B cell (primary cell): ENCODE data around the gene CHD2.
A peak's percentile ranks its signal among the peaks of the same experiment; 100 is the strongest.

Source experiments
- CTCF ChIP-seq: fragments of 200-600 bp; IDR thresholded peaks from one replicate; pipeline ENCODE4 v1.8.0; 2022; ENCODE audit warnings: antibody characterized with exemption, mild to moderate bottlenecking
- EZH2 ChIP-seq: IDR thresholded peaks from 2 replicates; pipeline ENCODE4 v1.6.1; 2012; ENCODE audit warnings: borderline replicate concordance, low read depth, mild to moderate bottlenecking, moderate library complexity, low read length; ENCODE audit not compliant: insufficient read depth, poor library complexity, severe bottlenecking

DNA sequence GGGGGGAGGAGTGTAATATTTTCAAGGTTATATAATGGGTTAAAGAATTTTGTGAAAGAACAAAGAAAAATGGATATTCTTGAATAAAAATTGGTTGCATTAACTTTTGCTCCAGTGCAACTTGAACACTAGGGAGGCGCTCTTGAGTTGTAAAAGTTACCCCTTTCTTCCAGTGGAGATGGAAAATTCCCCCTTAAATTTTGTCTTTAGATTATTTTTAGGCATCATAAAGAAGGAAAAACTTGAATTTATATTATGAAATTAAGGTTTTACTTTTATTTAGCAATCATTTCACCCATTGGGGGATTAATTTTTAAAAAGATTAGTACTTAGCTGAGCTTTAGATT lies 550 bp upstream of the CHD2 start:
- TF ChIP-seq CTCF (peak; percentile 59), EZH2 (no peak)
